HFFc6 (cell line): ENCODE data around the gene PUDP. TPM values are rescaled to one million over a fixed set of nuclear protein-coding genes. Genes with fewer than 3 reads are reported as not detected.

Experiments used
- DNase-seq: peaks from one replicate; pipeline ENCODE4 v3.0.0-alpha.2; 2018
- H3K27ac Mint-ChIP-seq: 2 replicates; pipeline ENCODE4 v1.8.0; 2020; ENCODE audit warnings: mild to moderate bottlenecking, mixed read lengths
- H3K27me3 Mint-ChIP-seq: 2 replicates; pipeline ENCODE4 v1.8.0; 2021; ENCODE audit warnings: mild to moderate bottlenecking, moderate library complexity, mixed read lengths; ENCODE audit not compliant: insufficient read depth
- H3K36me3 Mint-ChIP-seq: 2 replicates; pipeline ENCODE4 v1.8.0; 2021; ENCODE audit warnings: low read depth, mixed read lengths
- H3K4me1 Mint-ChIP-seq: 2 replicates; pipeline ENCODE4 v1.8.0; 2020; ENCODE audit warnings: low read depth, mixed read lengths
- H3K4me3 Mint-ChIP-seq: 2 replicates; pipeline ENCODE4 v1.8.0; 2020; ENCODE audit warnings: mild to moderate bottlenecking, moderate library complexity, mixed read lengths
- H3K9me3 Mint-ChIP-seq: 2 replicates; pipeline ENCODE4 v1.8.0; 2020; ENCODE audit warnings: mild to moderate bottlenecking, mixed read lengths
- total RNA-seq, 6 experiments: library from RNA; stranded (reverse); fragmentation: NEBNext Ultra II Directional; extraction: Animal tissue kit (Norgen Biotek cat#: 25700); gene quantifications; 2 replicates in 1 of 6; 3 replicates in 5 of 6; pipeline ENCODE4 v1.2.3, GENCODE V29; 2021
- TF ChIP-seq, protein P1 (sequence below): fragments of 200-600 bp; sonication (generic); IDR thresholded peaks from 2 replicates; pipeline ENCODE4 v1.5.0; 2021; ENCODE audit warnings: antibody characterized with exemption, mild to moderate bottlenecking

Gene PUDP
- total RNA-seq, 6 experiments from 2014 or later: 23.6 to 30.9 (median 25.9) TPM

DNA sequence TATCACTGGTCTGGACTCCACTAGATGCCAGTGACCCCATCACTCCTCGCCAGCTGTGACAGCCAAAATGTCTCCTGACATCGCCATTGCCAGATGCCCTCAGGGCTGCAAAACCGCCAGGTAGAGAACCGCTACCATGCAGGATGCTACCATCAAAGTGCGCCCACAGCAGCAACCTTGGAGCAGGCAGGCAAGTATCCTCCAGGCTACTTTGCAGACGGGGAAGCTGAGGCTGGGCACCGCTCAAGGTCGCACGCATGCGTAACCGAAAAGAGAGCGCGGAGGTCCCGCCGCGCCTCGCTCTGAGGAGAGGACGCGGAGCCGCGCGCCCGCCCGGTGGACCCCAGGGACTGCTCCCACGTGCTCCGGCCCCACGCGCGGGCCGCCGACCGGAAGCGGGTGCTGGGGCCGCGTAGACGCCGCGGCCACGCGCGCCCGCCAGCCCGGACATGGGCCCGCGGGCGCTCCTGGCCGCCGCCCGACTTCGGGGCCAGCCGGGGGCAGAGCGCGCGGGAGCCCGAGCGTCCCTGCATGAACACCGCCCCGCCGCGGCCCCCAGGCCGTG, 458 bp downstream of the PUDP start, which contains the start of gene STS:
Gene STS, plus strand, starts transcription at position 300 of the 565 bp plus-strand sequence. CDS start 105,488 bp downstream, outside the sequence.
- Mint-ChIP-seq H3K4me1 (peaks cover 36% of the 10 kb centered on the region), H3K4me3 (peak within 1 kb of the TSS; percentile 88), H3K9me3 (no peaks in the 10 kb centered on the region), H3K27me3 (no peaks in the 10 kb centered on the region), H3K36me3 (no peaks in the 10 kb centered on the region), H3K27ac (peak within 1 kb of the TSS; percentile 89)
- TF ChIP-seq, protein P1, sequence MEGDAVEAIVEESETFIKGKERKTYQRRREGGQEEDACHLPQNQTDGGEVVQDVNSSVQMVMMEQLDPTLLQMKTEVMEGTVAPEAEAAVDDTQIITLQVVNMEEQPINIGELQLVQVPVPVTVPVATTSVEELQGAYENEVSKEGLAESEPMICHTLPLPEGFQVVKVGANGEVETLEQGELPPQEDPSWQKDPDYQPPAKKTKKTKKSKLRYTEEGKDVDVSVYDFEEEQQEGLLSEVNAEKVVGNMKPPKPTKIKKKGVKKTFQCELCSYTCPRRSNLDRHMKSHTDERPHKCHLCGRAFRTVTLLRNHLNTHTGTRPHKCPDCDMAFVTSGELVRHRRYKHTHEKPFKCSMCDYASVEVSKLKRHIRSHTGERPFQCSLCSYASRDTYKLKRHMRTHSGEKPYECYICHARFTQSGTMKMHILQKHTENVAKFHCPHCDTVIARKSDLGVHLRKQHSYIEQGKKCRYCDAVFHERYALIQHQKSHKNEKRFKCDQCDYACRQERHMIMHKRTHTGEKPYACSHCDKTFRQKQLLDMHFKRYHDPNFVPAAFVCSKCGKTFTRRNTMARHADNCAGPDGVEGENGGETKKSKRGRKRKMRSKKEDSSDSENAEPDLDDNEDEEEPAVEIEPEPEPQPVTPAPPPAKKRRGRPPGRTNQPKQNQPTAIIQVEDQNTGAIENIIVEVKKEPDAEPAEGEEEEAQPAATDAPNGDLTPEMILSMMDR: no peak
- no peak for DNase-seq

DNA sequence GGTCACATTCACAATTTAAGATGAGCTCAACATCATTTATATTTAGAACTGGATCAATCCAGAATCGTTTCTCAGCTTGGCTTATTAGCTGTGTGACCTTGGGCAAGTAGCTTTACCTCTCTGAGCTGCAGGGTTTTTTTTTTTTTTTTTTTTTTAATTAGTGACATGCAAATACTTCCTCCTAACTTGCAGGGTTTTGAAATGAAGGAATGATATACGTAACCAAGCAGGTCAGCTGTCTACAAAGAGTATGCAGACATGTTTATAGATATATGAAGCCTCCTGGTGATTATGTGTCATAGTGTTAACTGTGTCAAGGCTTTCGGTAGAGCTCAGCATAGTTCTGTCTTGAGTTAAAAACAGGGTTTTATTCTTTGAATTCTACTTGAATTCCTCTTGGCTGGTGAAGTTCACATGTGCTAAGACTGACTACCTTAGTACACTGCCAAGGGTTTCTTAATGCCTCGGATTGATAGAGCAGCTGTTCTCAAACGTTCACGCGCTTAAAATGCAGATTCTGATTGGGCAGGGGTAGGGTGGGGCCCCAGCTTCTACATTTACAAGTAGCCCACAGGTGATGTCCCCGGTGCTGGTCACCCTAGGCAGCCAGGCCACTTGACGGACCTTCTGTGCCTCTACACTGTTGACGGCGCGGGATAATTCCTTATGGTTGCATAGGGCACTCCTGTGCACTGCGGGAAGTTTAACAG, 1.1 kb downstream of the PUDP start:
- Mint-ChIP-seq H3K4me1 (peaks cover 41% of the 10 kb centered on the region), H3K9me3 (no peaks in the 10 kb centered on the region), H3K36me3 (no peaks in the 10 kb centered on the region), H3K27me3 (no peaks in the 10 kb centered on the region), H3K4me3 (peak overlapping the region; percentile 87), H3K27ac (peak overlapping the region; percentile 89)
- no peak for DNase-seq
- TF ChIP-seq, protein P1: no peak

DNA sequence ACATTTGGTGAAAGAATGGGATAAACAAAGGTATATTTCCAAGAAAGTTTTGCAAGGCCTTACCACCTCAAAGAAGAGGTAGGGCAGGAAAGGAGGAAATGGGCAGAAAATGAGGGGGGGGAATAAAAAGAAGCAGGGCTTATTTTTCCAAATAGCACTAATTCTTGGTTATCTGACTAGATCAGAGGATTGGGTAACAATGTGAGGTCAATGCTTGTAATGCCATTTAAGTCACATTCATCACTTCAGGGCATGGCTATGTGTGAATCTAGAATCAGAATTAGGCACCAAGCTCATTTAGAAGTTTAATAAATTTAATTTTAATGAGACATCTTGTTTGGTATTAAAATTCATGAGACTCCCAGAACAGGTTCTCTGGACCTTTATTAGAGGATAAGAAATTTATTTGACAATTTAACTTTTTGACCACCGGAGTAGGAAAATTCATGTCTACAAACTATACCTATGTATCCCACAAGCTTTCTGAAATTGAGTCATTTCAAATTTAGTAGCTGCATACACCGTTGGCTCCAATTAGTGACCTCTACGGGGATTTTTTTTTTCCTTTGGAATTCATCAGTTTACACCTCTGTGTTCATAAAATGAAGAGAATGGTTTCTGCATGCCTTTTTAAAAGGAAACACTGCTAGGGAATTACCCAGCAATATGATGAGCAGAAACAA, 1.8 kb downstream of the PUDP start:
- no peaks in the 10 kb centered on the region for H3K27me3 Mint-ChIP-seq
- peak overlapping the region; percentile 87 for H3K4me3 Mint-ChIP-seq
- H3K27ac Mint-ChIP-seq: peak overlapping the region; percentile 89
- no peaks in the 10 kb centered on the region for H3K9me3 Mint-ChIP-seq
- H3K4me1 Mint-ChIP-seq: peaks cover 41% of the 10 kb centered on the region
- H3K36me3 Mint-ChIP-seq: no peaks in the 10 kb centered on the region
- DNase-seq: no peak
- TF ChIP-seq, protein P1: no peak

DNA sequence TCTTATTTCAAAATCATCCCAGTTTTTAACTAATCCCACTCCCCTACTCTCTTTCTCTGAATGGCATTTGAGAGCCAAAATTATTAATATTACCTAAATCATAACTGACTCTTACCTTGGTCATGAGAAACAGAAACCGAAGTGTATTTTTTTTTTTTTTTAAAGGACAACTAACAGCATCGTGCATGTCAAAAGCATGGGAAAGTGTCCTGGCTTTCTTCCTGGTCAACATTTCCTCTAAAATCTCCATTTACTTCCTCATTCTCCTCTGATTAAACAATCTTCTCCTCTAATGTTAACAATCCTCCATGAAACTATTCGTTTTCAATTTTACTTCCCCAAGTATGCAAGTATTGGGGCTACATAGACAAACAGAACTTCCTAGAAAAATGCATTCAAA, 2.5 kb downstream of the PUDP start:
- Mint-ChIP-seq H3K27me3 (no peaks in the 10 kb centered on the region), H3K36me3 (no peaks in the 10 kb centered on the region), H3K27ac (peak overlapping the region; percentile 71), H3K4me3 (peak overlapping the region; percentile 87), H3K9me3 (no peaks in the 10 kb centered on the region), H3K4me1 (peaks cover 41% of the 10 kb centered on the region)
- no peak for DNase-seq
- TF ChIP-seq, protein P1: no peak

DNA sequence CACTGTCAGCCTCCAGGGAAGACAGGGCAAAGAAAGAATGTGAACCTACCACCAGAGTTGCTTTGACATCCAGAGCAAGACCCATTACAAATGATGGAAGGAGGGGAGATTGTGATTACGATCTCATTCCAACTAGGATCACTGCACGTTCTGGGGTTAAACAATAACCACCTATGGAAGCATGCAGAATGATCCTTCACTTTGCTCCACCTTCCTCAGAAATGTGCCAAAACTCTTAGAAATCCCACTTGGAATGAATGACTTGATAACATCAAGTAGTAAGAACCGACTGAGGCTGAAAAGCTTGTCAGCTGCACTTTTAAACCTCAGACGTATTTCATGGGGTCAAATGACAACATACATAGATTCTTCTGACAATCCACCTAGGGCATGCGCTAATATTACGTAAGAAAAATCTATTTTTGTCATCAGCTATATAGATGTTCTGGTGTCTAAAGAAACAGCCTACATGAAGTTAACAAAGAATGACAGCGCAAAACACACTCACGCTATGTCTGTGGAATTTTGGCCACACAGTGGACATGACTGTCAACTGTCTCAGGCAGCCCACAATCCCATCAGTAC, 3.9 kb downstream of the PUDP start:
- Mint-ChIP-seq H3K4me1 (peaks cover 52% of the 10 kb centered on the region), H3K9me3 (no peaks in the 10 kb centered on the region), H3K36me3 (no peaks in the 10 kb centered on the region), H3K4me3 (no peak overlapping the region), H3K27ac (no peak overlapping the region), H3K27me3 (no peaks in the 10 kb centered on the region)
- DNase-seq: no peak
- TF ChIP-seq, protein P1: no peak
